Aorta (tissue), 5 donors: ENCODE results near the gene OR10J5. TPM values are rescaled to one million over a fixed set of nuclear protein-coding genes. Genes with fewer than 3 reads are reported as not detected.
"Not testable (repeated sequence)": the region's sequence is repeated elsewhere in the genome, so short reads cannot be mapped to it uniquely, and the experiment has no call there.

Experiments
- ATAC-seq: fragments of 200-7000 bp; cut with Tn5 transposase; one replicate; pipeline ENCODE4 v1.9.1; 2022; ENCODE audit warnings: moderate library complexity; ENCODE audit not compliant: low FRiP score
- DNase-seq, 2 donors: peaks; one replicate each; pipeline ENCODE4 v3.0.0-alpha.2; 2020
- H3K27ac ChIP-seq, 2 donors: one replicate each; pipeline ENCODE4 v1.5.1; 2013; ENCODE audit warnings: low read length in 2 of 2, mild to moderate bottlenecking in 2 of 2, moderate library complexity in 2 of 2, control low read depth in 1 of 2, inconsistent platforms in 1 of 2, low read depth in 1 of 2
- H3K27me3 ChIP-seq, 2 donors: one replicate each; pipeline ENCODE4 v1.6.1; 2013; ENCODE audit warnings: control low read depth in 1 of 2, low read length in 1 of 2, mild to moderate bottlenecking in 1 of 2, moderate library complexity in 1 of 2; ENCODE audit not compliant: insufficient read depth in 2 of 2, control insufficient read depth in 1 of 2
- H3K36me3 ChIP-seq, 2 donors: one replicate each; pipeline ENCODE4 v1.6.1; 2013; ENCODE audit warnings: control low read depth in 1 of 2, low read length in 1 of 2, mild to moderate bottlenecking in 1 of 2; ENCODE audit not compliant: insufficient read depth in 2 of 2, control insufficient read depth in 1 of 2
- H3K4me1 ChIP-seq, 2 donors: one replicate each; pipeline ENCODE4 v1.6.1; 2013; ENCODE audit warnings: low read length in 2 of 2, control low read depth in 1 of 2, mild to moderate bottlenecking in 1 of 2, moderate library complexity in 1 of 2; ENCODE audit not compliant: insufficient read depth in 2 of 2, control insufficient read depth in 1 of 2
- H3K4me3 ChIP-seq, 2 donors: one replicate each; pipeline ENCODE4 v1.5.1; 2013; ENCODE audit warnings: low read length in 2 of 2, control low read depth in 1 of 2, mild to moderate bottlenecking in 1 of 2
- H3K9me3 ChIP-seq: one replicate; pipeline ENCODE4 v1.6.1; 2013; ENCODE audit warnings: mild to moderate bottlenecking, low read length; ENCODE audit not compliant: control insufficient read depth
- WGBS, 2 donors: extraction: QIAGEN DNeasy Blood & Tissue Kit; methylation state at CpG; one replicate each; pipeline ENCODE4 v1.1.7; 2013; 5-methylcytosine and 5-hydroxymethylcytosine counted together
- intact Hi-C, 2 donors: fragments of 100-400 bp; cut with DNase I; formaldehyde crosslinking; loops; one replicate each; pipeline versions ENCODE4 v1.14.2 to v1.15.0; 2022
- polyA plus RNA-seq, 2 donors: library from polyadenylated mRNA; stranded (reverse); fragments of 200-250 nt; gene quantifications; one replicate each; pipeline ENCODE4 v1.2.3, GENCODE V29; 2013
- total RNA-seq, 2 donors: library from RNA; stranded (reverse); fragmentation: NEBNext Ultra II Directional; extraction: Animal tissue kit (Norgen Biotek cat#: 25700); gene quantifications; one replicate each; pipeline ENCODE4 v1.2.1, GENCODE V29; 2021
- donor health status: healthy with polysubstance abuse.
- donor health status: Bipolar disorder and iron deficiency.
- donor health status: DM: no; HTN: no; CAD: no.
- donor health status: DM: no; HTN: no; CAD: no.
- donor health status: DM: yes; HTN: yes; CAD: no.

Gene OR10J5
- total and polyA plus RNA-seq, 4 donors = not detected

DNA sequence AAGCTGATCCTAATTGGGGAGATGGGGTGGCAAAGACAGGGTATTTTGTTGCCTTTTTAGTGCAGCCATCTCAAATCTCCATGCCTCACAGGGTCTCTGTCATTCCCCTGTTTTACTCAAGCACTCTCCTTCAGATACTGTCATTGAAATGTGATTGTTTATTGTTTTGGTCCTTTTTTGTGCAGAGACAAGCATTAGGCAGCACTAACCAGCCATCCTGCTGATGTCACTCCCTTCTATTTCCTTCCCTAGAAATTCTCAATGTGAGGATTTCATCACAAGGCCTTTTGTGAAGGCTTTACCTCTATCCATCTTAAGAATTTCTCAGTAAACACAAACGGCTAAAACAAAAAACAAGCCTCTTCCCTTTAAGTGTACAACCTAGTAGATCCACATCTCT is 34.7 kb downstream of the OR10J5 start:
- H3K9me3 ChIP-seq = peaks cover 9% of the 10 kb centered on the region
- DNase-seq = no peak
- intact Hi-C loops = no loop called here
- WGBS, 2 donors = 31 to 70% methylated on average over 1 of the region's 1 CpG
- H3K36me3 ChIP-seq = no peaks in the 10 kb centered on the region
- H3K27ac ChIP-seq = no peak overlapping the region
- H3K4me3 ChIP-seq = no peak overlapping the region
- ATAC-seq = no peak
- H3K27me3 ChIP-seq = peaks cover 0 to 3% of the 10 kb centered on the region in 2 donors
- no peaks in the 10 kb centered on the region for H3K4me1 ChIP-seq

- WGBS, 2 donors = 90 to 91% methylated on average over 24 to 33 of the region's 33 CpGs
- H3K27me3 ChIP-seq, H3K4me1 ChIP-seq, DNase-seq, intact Hi-C loops, ATAC-seq, H3K4me3 ChIP-seq, H3K36me3 ChIP-seq, H3K9me3 ChIP-seq, H3K27ac ChIP-seq: not testable (repeated sequence)
Observed at GRCh38 chr1:159494513-159495210, 41.1 kb downstream of the OR10J5 start.

GRCh38 chr1:159493354-159493753 is 42.5 kb downstream of the OR10J5 start:
- intact Hi-C loops = no loop called here
- H3K4me3 ChIP-seq = no peak overlapping the region
- no peaks in the 10 kb centered on the region for H3K27me3 ChIP-seq
- DNase-seq (no peak), ATAC-seq (no peak)
- 79 to 81% methylated on average over 11 of the region's 11 CpGs for WGBS, 2 donors
- H3K27ac ChIP-seq = no peak overlapping the region
- H3K36me3 ChIP-seq = no peaks in the 10 kb centered on the region
- peaks cover 3% of the 10 kb centered on the region for H3K9me3 ChIP-seq
- H3K4me1 ChIP-seq = no peaks in the 10 kb centered on the region

- DNase-seq = no peak
- Histone ChIP-seq H3K4me1 (no peaks in the 10 kb centered on the region), H3K36me3 (no peaks in the 10 kb centered on the region), H3K9me3 (peaks cover 3% of the 10 kb centered on the region), H3K4me3 (no peak overlapping the region), H3K27me3 (no peaks in the 10 kb centered on the region), H3K27ac (no peak overlapping the region)
- intact Hi-C loops = no loop called here
- WGBS, 2 donors = 49 to 51% methylated on average over 5 of the region's 5 CpGs
- ATAC-seq = no peak
Observed at GRCh38 chr1:159492575-159493323, 43.1 kb downstream of the OR10J5 start.

Other genes starting within 250 kb of the OR10J5 start
- gene FCER1A, start 233.7 kb downstream of the OR10J5 start, total RNA-seq = 1 to 10 TPM; 1.5 to 3.9 TPM
- 1 to 10 TPM in 1 of 2 donors, under 1 TPM in 1; 0.88 to 1.3 TPM for gene FCER1A, start 233.7 kb downstream of the OR10J5 start, polyA plus RNA-seq
- gene OR10J4, start 103.8 kb downstream of the OR10J5 start, total RNA-seq = not detected
- not detected for gene OR10J4, start 103.8 kb downstream of the OR10J5 start, polyA plus RNA-seq
- not detected for gene OR10J1, start 96.3 kb downstream of the OR10J5 start, total RNA-seq
- gene OR10J1, start 96.3 kb downstream of the OR10J5 start, polyA plus RNA-seq = not detected
- gene APCS, start 51.8 kb upstream of the OR10J5 start, total RNA-seq = not detected
- not detected for gene APCS, start 51.8 kb upstream of the OR10J5 start, polyA plus RNA-seq
- under 1 TPM in 1 of 2 donors, not detected in 1; 0.32 TPM for gene CRP, start 178.6 kb upstream of the OR10J5 start, total RNA-seq
- 1 to 10 TPM in 1 of 2 donors, under 1 TPM in 1; 0.05 to 1.1 TPM for gene CRP, start 178.6 kb upstream of the OR10J5 start, polyA plus RNA-seq
- 10 to 100 TPM; 47.1 to 47.7 TPM for gene DUSP23, start 245.0 kb upstream of the OR10J5 start, total RNA-seq
- gene DUSP23, start 245.0 kb upstream of the OR10J5 start, polyA plus RNA-seq = 10 to 100 TPM; 48.8 to 53.6 TPM